ENCODE measurements around the gene SPATA4. TPM values are rescaled to one million over a fixed set of nuclear protein-coding genes. Genes with fewer than 3 reads are reported as not detected.

The SPATA4 gene
- total RNA-seq, 1 experiment from 2014 or later, result 0.20 TPM

GRCh38 chr4:176223561-176223960 lies 28.2 kb upstream of the SPATA4 start:
- TF ChIP-seq SP1 (IDR thresholded peaks at IDR 0.05; ENCODE audit: low read depth) (no peak), MAX (IDR thresholded peaks at IDR 0.05) (no peak), RAD21 (IDR thresholded peaks at IDR 0.05; ENCODE audit: low read depth) (no peak), TCF7L2 (IDR thresholded peaks at IDR 0.05; ENCODE audit: borderline replicate concordance, extremely low read depth, insufficient read depth, insufficient read length) (no peak), FOSL1 (IDR thresholded peaks at IDR 0.05; ENCODE audit: low read depth) (no peak)
- POLR2A ChIA-PET, result no interaction called here
- CTCF ChIA-PET, result no interaction called here
- no peaks in the 10 kb centered on the region for H3K27me3 ChIP-seq (ENCODE audit: insufficient read depth, low read length)
- no peak overlapping the region for H3K4me2 ChIP-seq (ENCODE audit: low read length)
- H2AFZ ChIP-seq (ENCODE audit: low read depth, low read length, poor library complexity, severe bottlenecking), result no peak overlapping the region
- H3K79me2 ChIP-seq (ENCODE audit: insufficient read depth, low read length), result no peaks in the 10 kb centered on the region
- H3K4me3 ChIP-seq (replicated peaks in 1 of 2; ENCODE audit: low read depth in 1 of 2, low read length in 2 of 2), result no peak overlapping the region
- intact Hi-C loops (cut with micrococcal nuclease), result no loop called here
- no peaks in the 10 kb centered on the region for H4K20me1 ChIP-seq (ENCODE audit: insufficient read depth)
- DNase-seq (ENCODE audit: low read depth, low spot score), result no peak
- RAD21 ChIA-PET (ENCODE audit: low non-redundant PET in 1 of 2, low total read pairs in 2 of 2, uncharacterized antibody in 2 of 2, unreplicated experiment in 2 of 2), result no interaction called here
- BruUV-seq (replicated peaks), result no TSS peak
- no peak overlapping the region for H3K27ac ChIP-seq (ENCODE audit: low read depth, low read length)
- no peaks in the 10 kb centered on the region; the same call in 1 of the 2 replicates for H3K9me2 ChIP-seq (ENCODE audit: insufficient read depth)
- H3K9me3 ChIP-seq (ENCODE audit: control insufficient read depth in 1 of 2, insufficient read depth in 1 of 2, low read depth in 1 of 2, low read length in 2 of 2), result no peaks in the 10 kb centered on the region
- ATAC-seq, result no peak
- no peak overlapping the region for H3K9ac ChIP-seq (ENCODE audit: low read length)
- no peaks in the 10 kb centered on the region for H3K36me3 ChIP-seq (ENCODE audit: control insufficient read depth in 1 of 2, insufficient read depth in 2 of 2, low read length in 2 of 2)
- no peaks in the 10 kb centered on the region for H3K4me1 ChIP-seq (ENCODE audit: control insufficient read depth in 1 of 2, insufficient read depth in 2 of 2, low read length in 2 of 2)

GRCh38 chr4:176222149-176222548 lies 26.8 kb upstream of the SPATA4 start:
- no peak overlapping the region for H3K4me2 ChIP-seq (ENCODE audit: low read length)
- no peak overlapping the region for H3K4me3 ChIP-seq (replicated peaks in 1 of 2; ENCODE audit: low read depth in 1 of 2, low read length in 2 of 2)
- RAD21 ChIA-PET (ENCODE audit: low non-redundant PET in 1 of 2, low total read pairs in 2 of 2, uncharacterized antibody in 2 of 2, unreplicated experiment in 2 of 2), result no interaction called here
- ATAC-seq (no peak), DNase-seq (ENCODE audit: low read depth, low spot score) (no peak)
- H2AFZ ChIP-seq (ENCODE audit: low read depth, low read length, poor library complexity, severe bottlenecking), result no peak overlapping the region
- no peaks in the 10 kb centered on the region for H3K79me2 ChIP-seq (ENCODE audit: insufficient read depth, low read length)
- no peaks in the 10 kb centered on the region for H3K27me3 ChIP-seq (ENCODE audit: insufficient read depth, low read length)
- CTCF ChIA-PET, result no interaction called here
- H3K27ac ChIP-seq (ENCODE audit: low read depth, low read length), result no peak overlapping the region
- H3K9me3 ChIP-seq (ENCODE audit: control insufficient read depth in 1 of 2, insufficient read depth in 1 of 2, low read depth in 1 of 2, low read length in 2 of 2), result no peaks in the 10 kb centered on the region
- no peaks in the 10 kb centered on the region for H3K4me1 ChIP-seq (ENCODE audit: control insufficient read depth in 1 of 2, insufficient read depth in 2 of 2, low read length in 2 of 2)
- POLR2A ChIA-PET, result no interaction called here
- BruUV-seq (replicated peaks), result no TSS peak
- H4K20me1 ChIP-seq (ENCODE audit: insufficient read depth), result no peaks in the 10 kb centered on the region
- H3K9me2 ChIP-seq (ENCODE audit: insufficient read depth), result no peaks in the 10 kb centered on the region; the same call in 1 of the 2 replicates
- no peaks in the 10 kb centered on the region for H3K36me3 ChIP-seq (ENCODE audit: control insufficient read depth in 1 of 2, insufficient read depth in 2 of 2, low read length in 2 of 2)
- intact Hi-C loops (cut with micrococcal nuclease), result no loop called here
- no peak for TF ChIP-seq TCF7L2 (IDR thresholded peaks at IDR 0.05; ENCODE audit: borderline replicate concordance, extremely low read depth, insufficient read depth, insufficient read length)
- TF ChIP-seq CTCF (IDR thresholded peaks at IDR 0.05 in 2 of 3, conservative IDR thresholded peaks at IDR 0.05 in 1 of 3; ENCODE audit: borderline replicate concordance in 1 of 3, insufficient read depth in 1 of 3, low read depth in 2 of 3, low read length in 2 of 3), result no peak
- TF ChIP-seq EGR1 (IDR thresholded peaks at IDR 0.05; ENCODE audit: low read depth), result no peak
- no peak for TF ChIP-seq POLR2AphosphoS5 (IDR thresholded peaks at IDR 0.05; ENCODE audit: low read depth, low read length)
- no peak for TF ChIP-seq SP1 (IDR thresholded peaks at IDR 0.05; ENCODE audit: low read depth)
- no peak for TF ChIP-seq CBX3 (IDR thresholded peaks at IDR 0.05; ENCODE audit: low read depth)
- no peak for TF ChIP-seq RAD21 (IDR thresholded peaks at IDR 0.05; ENCODE audit: low read depth)
- TF ChIP-seq ZBTB33 (IDR thresholded peaks at IDR 0.05; ENCODE audit: extremely low read depth, insufficient replicate concordance, low read length), result no peak
- no peak for TF ChIP-seq ZNF274 (IDR thresholded peaks at IDR 0.05; ENCODE audit: low read depth, low read length)
- no peak for TF ChIP-seq ATF3 (IDR thresholded peaks at IDR 0.05)
- no peak for TF ChIP-seq FOSL1 (IDR thresholded peaks at IDR 0.05; ENCODE audit: low read depth)
- TF ChIP-seq SIN3A (IDR thresholded peaks at IDR 0.05; ENCODE audit: low read depth), result no peak
- no peak for TF ChIP-seq JUND (IDR thresholded peaks at IDR 0.05)
- TF ChIP-seq ZFX (IDR thresholded peaks at IDR 0.05), result no peak
- no peak for TF ChIP-seq MAX (IDR thresholded peaks at IDR 0.05)
- no peak overlapping the region for H3K9ac ChIP-seq (ENCODE audit: low read length)

Measured in HCT116 (cell line).